Epithelial cell of esophagus (primary cell): ENCODE data around the gene RAP1GDS1.

Experiments used
- DNase-seq: peaks from one replicate; pipeline ENCODE4 v3.0.0; 2010; ENCODE audit warnings: low read depth
- H3K4me3 ChIP-seq: 2 replicates; pipeline ENCODE4 v1.5.1; 2011; ENCODE audit warnings: mild to moderate bottlenecking, low read length, control low read depth
- CTCF ChIP-seq: IDR thresholded peaks from 2 replicates; pipeline ENCODE4 v1.5.1; 2011; ENCODE audit warnings: low read depth, mild to moderate bottlenecking, low read length, control low read depth, inconsistent platforms; ENCODE audit not compliant: insufficient read depth; ENCODE audit errors: missing control alignments

The RAP1GDS1 gene

GRCh38 chr4:98484031-98484430, 222.8 kb downstream of the RAP1GDS1 start:
- TF ChIP-seq CTCF, result no peak

DNA sequence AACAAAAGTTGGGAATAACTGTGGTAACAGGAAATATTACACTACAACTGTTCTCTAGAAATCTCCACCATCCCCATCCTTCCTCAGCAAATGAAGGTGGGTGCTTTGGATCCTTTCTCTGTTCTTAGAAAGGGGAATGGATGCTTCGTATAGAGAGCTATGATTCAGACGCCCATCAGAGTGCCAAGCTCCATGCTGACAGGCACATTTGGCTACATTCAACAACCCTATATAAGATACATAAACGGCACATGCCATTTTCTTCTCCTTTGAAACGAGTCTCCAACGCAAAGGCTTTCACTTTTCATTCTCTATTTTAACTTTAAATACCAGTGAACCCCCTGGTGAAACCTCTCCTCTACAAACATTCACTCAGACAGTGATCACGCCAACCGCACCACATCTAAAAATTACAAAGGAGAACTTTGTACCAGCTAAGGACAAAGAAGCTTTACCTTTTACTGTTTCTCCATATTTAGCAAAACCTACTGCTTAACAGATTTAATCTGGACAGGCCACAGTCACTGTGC, 224.7 kb downstream of the RAP1GDS1 start:
- no peak overlapping the region for H3K4me3 ChIP-seq
- no peak for TF ChIP-seq CTCF
- DNase-seq, result no peak

More at GRCh38 chr4:98484031-98484430, 222.8 kb downstream of the RAP1GDS1 start:
- peak; percentile 83 for DNase-seq
- no peak overlapping the region for H3K4me3 ChIP-seq

DNA sequence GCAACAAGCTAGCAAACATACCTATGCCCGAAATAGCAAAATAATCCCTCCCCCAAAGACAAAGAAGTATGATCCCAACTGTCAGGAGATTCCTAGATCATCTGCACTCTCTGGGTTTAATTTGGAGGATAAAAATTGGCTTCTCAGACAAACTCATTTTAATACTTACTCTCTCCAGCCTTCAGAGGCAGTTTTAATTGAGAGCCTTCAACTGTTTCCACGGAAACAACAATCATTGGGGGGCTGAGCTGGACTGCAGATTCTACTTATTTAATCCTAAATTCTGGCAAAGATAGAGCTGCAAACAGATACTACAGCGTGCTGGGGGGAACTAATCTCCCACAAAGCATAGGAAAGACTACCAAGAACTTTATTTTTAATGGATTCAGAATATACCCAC, 229.1 kb downstream of the RAP1GDS1 start:
- no peak for DNase-seq
- H3K4me3 ChIP-seq, result no peak overlapping the region
- TF ChIP-seq CTCF, result no peak

- TF ChIP-seq CTCF, result no peak
- H3K4me3 ChIP-seq, result no peak overlapping the region
- DNase-seq, result no peak
These were observed 230.8 kb downstream of the RAP1GDS1 start for GRCh38 chr4:98491899-98492559.

DNA sequence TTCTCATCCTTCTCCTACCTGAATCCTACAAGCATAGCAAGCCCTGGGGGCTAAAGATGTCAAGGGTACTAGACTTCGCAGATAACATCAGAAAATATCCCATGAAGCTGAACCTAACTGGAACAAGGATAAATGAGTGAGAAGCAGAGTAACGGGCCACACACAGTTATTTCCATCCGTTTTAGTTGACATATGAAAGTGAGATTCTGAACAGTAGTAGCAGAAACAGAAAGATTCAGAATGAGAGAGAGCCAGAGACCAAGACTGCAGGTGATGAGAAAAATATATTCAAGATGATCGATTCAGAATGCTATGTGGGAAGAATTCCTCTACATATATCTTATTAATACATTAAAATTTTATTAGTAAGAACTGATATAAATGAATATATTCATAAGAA, 232.1 kb downstream of the RAP1GDS1 start:
- TF ChIP-seq CTCF, result no peak
- no peak for DNase-seq
- H3K4me3 ChIP-seq, result no peak overlapping the region
